Neural cell (in vitro differentiated cells): ENCODE measurements around the gene C22orf31.

Experiments used
- EZH2 ChIP-seq: fragments of 200-600, 300-800 bp; shearing (Covaris generic), sonication (generic); IDR thresholded peaks from 2 replicates; pipeline ENCODE4 v1.6.1; 2014; ENCODE audit warnings: antibody characterized with exemption, low read length, borderline replicate concordance, mild to moderate bottlenecking; ENCODE audit not compliant: insufficient read depth, poor library complexity, severe bottlenecking
- SMC3 ChIP-seq: fragments of 450-650 bp; conservative IDR thresholded peaks from 2 replicates; pipeline ENCODE4 v1.6.1; 2014; ENCODE audit warnings: antibody characterized with exemption, mild to moderate bottlenecking, moderate library complexity; ENCODE audit not compliant: poor library complexity
- TF ChIP-seq, protein P1 (sequence below): fragments of 450-650 bp; IDR thresholded peaks from 2 replicates; pipeline ENCODE4 v1.5.1; 2014; ENCODE audit warnings: antibody characterized with exemption, mild to moderate bottlenecking, moderate library complexity; ENCODE audit not compliant: poor library complexity, severe bottlenecking

GRCh38 chr22:29032584-29032983 is 29.0 kb downstream of the C22orf31 start:
- TF ChIP-seq EZH2 (no peak), SMC3 (no peak)
- TF ChIP-seq, protein P1, sequence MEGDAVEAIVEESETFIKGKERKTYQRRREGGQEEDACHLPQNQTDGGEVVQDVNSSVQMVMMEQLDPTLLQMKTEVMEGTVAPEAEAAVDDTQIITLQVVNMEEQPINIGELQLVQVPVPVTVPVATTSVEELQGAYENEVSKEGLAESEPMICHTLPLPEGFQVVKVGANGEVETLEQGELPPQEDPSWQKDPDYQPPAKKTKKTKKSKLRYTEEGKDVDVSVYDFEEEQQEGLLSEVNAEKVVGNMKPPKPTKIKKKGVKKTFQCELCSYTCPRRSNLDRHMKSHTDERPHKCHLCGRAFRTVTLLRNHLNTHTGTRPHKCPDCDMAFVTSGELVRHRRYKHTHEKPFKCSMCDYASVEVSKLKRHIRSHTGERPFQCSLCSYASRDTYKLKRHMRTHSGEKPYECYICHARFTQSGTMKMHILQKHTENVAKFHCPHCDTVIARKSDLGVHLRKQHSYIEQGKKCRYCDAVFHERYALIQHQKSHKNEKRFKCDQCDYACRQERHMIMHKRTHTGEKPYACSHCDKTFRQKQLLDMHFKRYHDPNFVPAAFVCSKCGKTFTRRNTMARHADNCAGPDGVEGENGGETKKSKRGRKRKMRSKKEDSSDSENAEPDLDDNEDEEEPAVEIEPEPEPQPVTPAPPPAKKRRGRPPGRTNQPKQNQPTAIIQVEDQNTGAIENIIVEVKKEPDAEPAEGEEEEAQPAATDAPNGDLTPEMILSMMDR = no peak
